ENCODE data around the gene SLC25A3. TPM values are rescaled to one million over a fixed set of nuclear protein-coding genes. Genes with fewer than 3 reads are reported as not detected.

Gene SLC25A3
- total and polyA plus RNA-seq, 2 of the 13 experiments (the other 11 are each of a cell fraction or from before 2014, with no cell fraction given): 292 to 829 TPM

DNA sequence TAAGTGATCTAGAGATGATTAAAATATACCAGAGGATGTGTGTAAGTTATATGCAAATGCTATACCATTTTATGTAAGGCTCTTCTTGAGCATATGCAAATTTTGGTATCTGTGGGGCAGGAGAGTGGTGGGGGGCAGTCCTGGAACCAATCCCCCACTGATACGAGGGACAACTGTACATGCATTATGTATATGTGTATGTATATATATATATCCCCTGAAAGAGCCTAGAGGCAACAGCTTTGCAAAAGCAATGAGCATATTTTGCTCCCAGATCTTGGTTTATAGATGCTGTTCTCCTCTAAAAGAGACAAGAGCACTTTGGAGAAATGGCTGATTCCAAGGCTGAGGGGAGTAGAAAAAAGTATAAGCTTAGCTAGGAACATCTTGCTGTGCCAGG, 12.4 kb upstream of the SLC25A3 start:
- ChIA-PET POLR2A (interaction anchor here (1.0 kb wide), 1 partner anchor 12 kb away, joined by 4 read pairs; the partner anchor contains the start of gene SLC25A3), CTCF (ENCODE audit: low intra/inter-chr PET ratio, low total read pairs) (no interaction called here)
- no peaks in the 10 kb centered on the region for H4K20me1 ChIP-seq (ENCODE audit: insufficient read depth, low read length)
- no peak for FAIRE-seq
- BruUV-seq (replicated peaks): no TSS peak
- no peak overlapping the region for H2AFZ ChIP-seq (ENCODE audit: low read length)
- no peak overlapping the region for H3K9ac ChIP-seq (ENCODE audit: insufficient read depth, low read depth, low read length)
- intact Hi-C loops (cut with micrococcal nuclease; ENCODE audit: unreplicated experiment) (no loop called here), in situ Hi-C loops (cut with HindIII; ENCODE audit: extremely low pct_ligation_motif_present, low pct_unique_long_range_greater_than_20kb) (no loop called here)
- H3K79me2 ChIP-seq (ENCODE audit: insufficient read depth, low read length): no peaks in the 10 kb centered on the region
- H3K36me3 ChIP-seq (replicated peaks in 1 of 2; ENCODE audit: control insufficient read depth in 1 of 2, insufficient read depth in 2 of 2, low read length in 2 of 2): no peaks in the 10 kb centered on the region
- H3K4me3 ChIP-seq (replicated peaks in 1 of 3; ENCODE audit: insufficient read depth in 1 of 3, low read depth in 2 of 3, low read length in 3 of 3): no peak overlapping the region
- H3K4me2 ChIP-seq (ENCODE audit: low read depth, low read length): no peak overlapping the region
- no peak for DNase-seq (ENCODE audit: low spot score)
- 0% methylated on average over 1 of the region's 1 CpG for WGBS (ENCODE audit: low lambda C conversion rate)
- no peak overlapping the region for H3K27ac ChIP-seq (ENCODE audit: extremely low read length, insufficient read depth, low read length)
- peaks cover 19% of the 10 kb centered on the region for H3K4me1 ChIP-seq (ENCODE audit: insufficient read depth, low read length)
- no peaks in the 10 kb centered on the region for H3K9me3 ChIP-seq (ENCODE audit: low read length)
- H3K27me3 ChIP-seq (ENCODE audit: control insufficient read depth in 1 of 2, insufficient read depth in 2 of 2, low read length in 2 of 2): no peaks in the 10 kb centered on the region
- ATAC-seq: no peak
- TF ChIP-seq SKI (IDR thresholded peaks at IDR 0.05; ENCODE audit: partially characterized antibody) (no peak), RFXAP (CRISPR knock-in tag; IDR thresholded peaks at IDR 0.05; ENCODE audit: borderline replicate concordance) (no peak), ZNF205 (CRISPR knock-in tag; IDR thresholded peaks at IDR 0.05) (no peak), RFX5 (IDR thresholded peaks at IDR 0.05; ENCODE audit: low read depth, low read length) (no peak), ZZZ3 (CRISPR knock-in tag; IDR thresholded peaks at IDR 0.05; ENCODE audit: borderline replicate concordance) (no peak), ATRX (CRISPR knock-in tag; IDR thresholded peaks at IDR 0.05; ENCODE audit: borderline replicate concordance) (no peak), ELF1 (CRISPR knock-in tag; IDR thresholded peaks at IDR 0.05) (no peak), MXD4 (CRISPR knock-in tag; IDR thresholded peaks at IDR 0.05) (no peak)
- TF ChIP-seq, protein P1, sequence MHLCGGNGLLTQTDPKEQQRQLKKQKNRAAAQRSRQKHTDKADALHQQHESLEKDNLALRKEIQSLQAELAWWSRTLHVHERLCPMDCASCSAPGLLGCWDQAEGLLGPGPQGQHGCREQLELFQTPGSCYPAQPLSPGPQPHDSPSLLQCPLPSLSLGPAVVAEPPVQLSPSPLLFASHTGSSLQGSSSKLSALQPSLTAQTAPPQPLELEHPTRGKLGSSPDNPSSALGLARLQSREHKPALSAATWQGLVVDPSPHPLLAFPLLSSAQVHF (CRISPR knock-in tag; IDR thresholded peaks at IDR 0.05): no peak
- TF ChIP-seq, protein P2, sequence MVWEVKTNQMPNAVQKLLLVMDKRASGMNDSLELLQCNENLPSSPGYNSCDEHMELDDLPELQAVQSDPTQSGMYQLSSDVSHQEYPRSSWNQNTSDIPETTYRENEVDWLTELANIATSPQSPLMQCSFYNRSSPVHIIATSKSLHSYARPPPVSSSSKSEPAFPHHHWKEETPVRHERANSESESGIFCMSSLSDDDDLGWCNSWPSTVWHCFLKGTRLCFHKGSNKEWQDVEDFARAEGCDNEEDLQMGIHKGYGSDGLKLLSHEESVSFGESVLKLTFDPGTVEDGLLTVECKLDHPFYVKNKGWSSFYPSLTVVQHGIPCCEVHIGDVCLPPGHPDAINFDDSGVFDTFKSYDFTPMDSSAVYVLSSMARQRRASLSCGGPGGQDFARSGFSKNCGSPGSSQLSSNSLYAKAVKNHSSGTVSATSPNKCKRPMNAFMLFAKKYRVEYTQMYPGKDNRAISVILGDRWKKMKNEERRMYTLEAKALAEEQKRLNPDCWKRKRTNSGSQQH (CRISPR knock-in tag; IDR thresholded peaks at IDR 0.05; ENCODE audit: low read depth): no peak
- TF ChIP-seq, protein P3, sequence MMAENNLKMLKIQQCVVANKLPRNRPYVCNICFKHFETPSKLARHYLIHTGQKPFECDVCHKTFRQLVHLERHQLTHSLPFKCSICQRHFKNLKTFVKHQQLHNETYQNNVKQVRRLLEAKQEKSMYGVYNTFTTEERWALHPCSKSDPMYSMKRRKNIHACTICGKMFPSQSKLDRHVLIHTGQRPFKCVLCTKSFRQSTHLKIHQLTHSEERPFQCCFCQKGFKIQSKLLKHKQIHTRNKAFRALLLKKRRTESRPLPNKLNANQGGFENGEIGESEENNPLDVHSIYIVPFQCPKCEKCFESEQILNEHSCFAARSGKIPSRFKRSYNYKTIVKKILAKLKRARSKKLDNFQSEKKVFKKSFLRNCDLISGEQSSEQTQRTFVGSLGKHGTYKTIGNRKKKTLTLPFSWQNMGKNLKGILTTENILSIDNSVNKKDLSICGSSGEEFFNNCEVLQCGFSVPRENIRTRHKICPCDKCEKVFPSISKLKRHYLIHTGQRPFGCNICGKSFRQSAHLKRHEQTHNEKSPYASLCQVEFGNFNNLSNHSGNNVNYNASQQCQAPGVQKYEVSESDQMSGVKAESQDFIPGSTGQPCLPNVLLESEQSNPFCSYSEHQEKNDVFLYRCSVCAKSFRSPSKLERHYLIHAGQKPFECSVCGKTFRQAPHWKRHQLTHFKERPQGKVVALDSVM (CRISPR knock-in tag; IDR thresholded peaks at IDR 0.05): no peak
- TF ChIP-seq, protein P4, sequence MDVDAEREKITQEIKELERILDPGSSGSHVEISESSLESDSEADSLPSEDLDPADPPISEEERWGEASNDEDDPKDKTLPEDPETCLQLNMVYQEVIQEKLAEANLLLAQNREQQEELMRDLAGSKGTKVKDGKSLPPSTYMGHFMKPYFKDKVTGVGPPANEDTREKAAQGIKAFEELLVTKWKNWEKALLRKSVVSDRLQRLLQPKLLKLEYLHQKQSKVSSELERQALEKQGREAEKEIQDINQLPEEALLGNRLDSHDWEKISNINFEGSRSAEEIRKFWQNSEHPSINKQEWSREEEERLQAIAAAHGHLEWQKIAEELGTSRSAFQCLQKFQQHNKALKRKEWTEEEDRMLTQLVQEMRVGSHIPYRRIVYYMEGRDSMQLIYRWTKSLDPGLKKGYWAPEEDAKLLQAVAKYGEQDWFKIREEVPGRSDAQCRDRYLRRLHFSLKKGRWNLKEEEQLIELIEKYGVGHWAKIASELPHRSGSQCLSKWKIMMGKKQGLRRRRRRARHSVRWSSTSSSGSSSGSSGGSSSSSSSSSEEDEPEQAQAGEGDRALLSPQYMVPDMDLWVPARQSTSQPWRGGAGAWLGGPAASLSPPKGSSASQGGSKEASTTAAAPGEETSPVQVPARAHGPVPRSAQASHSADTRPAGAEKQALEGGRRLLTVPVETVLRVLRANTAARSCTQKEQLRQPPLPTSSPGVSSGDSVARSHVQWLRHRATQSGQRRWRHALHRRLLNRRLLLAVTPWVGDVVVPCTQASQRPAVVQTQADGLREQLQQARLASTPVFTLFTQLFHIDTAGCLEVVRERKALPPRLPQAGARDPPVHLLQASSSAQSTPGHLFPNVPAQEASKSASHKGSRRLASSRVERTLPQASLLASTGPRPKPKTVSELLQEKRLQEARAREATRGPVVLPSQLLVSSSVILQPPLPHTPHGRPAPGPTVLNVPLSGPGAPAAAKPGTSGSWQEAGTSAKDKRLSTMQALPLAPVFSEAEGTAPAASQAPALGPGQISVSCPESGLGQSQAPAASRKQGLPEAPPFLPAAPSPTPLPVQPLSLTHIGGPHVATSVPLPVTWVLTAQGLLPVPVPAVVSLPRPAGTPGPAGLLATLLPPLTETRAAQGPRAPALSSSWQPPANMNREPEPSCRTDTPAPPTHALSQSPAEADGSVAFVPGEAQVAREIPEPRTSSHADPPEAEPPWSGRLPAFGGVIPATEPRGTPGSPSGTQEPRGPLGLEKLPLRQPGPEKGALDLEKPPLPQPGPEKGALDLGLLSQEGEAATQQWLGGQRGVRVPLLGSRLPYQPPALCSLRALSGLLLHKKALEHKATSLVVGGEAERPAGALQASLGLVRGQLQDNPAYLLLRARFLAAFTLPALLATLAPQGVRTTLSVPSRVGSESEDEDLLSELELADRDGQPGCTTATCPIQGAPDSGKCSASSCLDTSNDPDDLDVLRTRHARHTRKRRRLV (CRISPR knock-in tag; IDR thresholded peaks at IDR 0.05): no peak

All from HepG2 (cell line).